Skin of body (tissue), 2 donors: Measurements from ENCODE around the gene HLA-DRA. TPM values are rescaled to one million over a fixed set of nuclear protein-coding genes. Genes with fewer than 3 reads are reported as not detected.
"Not testable (repeated sequence)": the region's sequence is repeated elsewhere in the genome, so short reads cannot be mapped to it uniquely, and the experiment has no call there.

ENCODE experiments used
- DNase-seq: peaks from one replicate; lab custom pipeline; 2025; lab: John Stamatoyannopoulos, UW
- total RNA-seq: library from RNA; depleted of rRNA; stranded (reverse); fragments of >200 nt; gene quantifications from one replicate; pipeline ENCODE4 v1.2.3, GENCODE V29; 2014

HLA-DRA gene
- total RNA-seq, 1 donor from 2014 or later = 92.8 TPM

- DNase-seq = not testable (repeated sequence)
These were observed 34.0 kb downstream of the HLA-DRA start for GRCh38 chr6:32473376-32474348.

- no peak for DNase-seq
These were observed 35.9 kb downstream of the HLA-DRA start for GRCh38 chr6:32475392-32476206.

- DNase-seq = no peak
These were observed 44.4 kb downstream of the HLA-DRA start for GRCh38 chr6:32483968-32484613.

DNA sequence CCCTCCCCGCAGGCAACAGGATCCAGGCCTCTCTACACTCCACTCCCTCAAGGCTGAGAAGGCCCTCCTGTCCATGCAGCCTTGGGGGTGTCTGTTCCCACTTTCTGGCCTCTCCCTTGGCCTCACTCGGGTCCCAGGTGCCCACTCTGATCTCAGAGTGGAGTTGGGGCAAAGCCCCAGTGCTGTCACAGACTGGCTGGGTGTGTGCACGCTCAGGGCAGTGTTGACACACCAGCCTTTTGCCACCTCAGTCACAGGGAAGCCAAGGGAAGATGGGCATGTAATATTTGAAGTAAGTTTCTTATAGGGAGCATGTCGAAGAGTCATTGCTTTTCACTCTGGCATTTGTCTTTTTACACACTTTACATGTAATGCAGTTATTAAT, 44.9 kb downstream of the HLA-DRA start:
- no peak for DNase-seq

DNA sequence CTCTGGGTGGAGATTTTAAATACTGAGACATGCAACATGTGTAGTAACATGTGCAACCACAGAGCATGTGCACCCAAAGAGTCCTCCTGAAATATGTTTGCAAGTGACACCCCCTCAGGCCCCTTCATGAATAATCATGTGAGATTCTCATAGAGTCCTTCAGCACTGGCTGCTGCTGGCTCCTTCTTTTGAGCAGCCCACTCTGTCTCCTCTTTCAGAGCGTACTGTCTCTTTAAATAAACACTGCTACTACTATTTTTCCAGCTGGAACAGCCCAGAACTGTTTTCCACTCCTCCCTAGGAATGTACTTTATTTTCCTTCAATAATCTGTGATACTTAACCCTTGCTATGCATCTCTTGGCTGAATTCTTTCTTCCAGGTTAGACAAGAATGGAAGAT, 48.4 kb downstream of the HLA-DRA start:
- DNase-seq = no peak

GRCh38 chr6:32491700-32492099, 52.0 kb downstream of the HLA-DRA start:
- DNase-seq = no peak

- no peak for DNase-seq
These were observed 52.7 kb downstream of the HLA-DRA start for GRCh38 chr6:32492351-32492750.

Other genes with a start within 250 kb of the HLA-DRA start
- 51.6 TPM for gene PBX2, start 249.7 kb upstream of the HLA-DRA start, total RNA-seq
- 4.1 TPM for gene GPSM3, start 247.2 kb upstream of the HLA-DRA start, total RNA-seq
- gene NOTCH4, start 215.8 kb upstream of the HLA-DRA start, total RNA-seq = 8.1 TPM
- gene TSBP1, start 68.0 kb upstream of the HLA-DRA start, total RNA-seq = not detected
- gene BTNL2, start 32.7 kb upstream of the HLA-DRA start, total RNA-seq = not detected
- gene HLA-DRB5, start 90.4 kb downstream of the HLA-DRA start, total RNA-seq = 0.79 TPM
- gene HLA-DRB1, start 150.0 kb downstream of the HLA-DRA start, total RNA-seq = 20.7 TPM
- gene HLA-DQA1, start 197.5 kb downstream of the HLA-DRA start, total RNA-seq = 3.2 TPM
- 0.69 TPM for gene HLA-DQB1, start 226.8 kb downstream of the HLA-DRA start, total RNA-seq